Measurements from ENCODE around the gene PPIP5K1.
"Not testable (repeated sequence)": the region's sequence is repeated elsewhere in the genome, so short reads cannot be mapped to it uniquely, and the experiment has no call there.

Gene PPIP5K1

GRCh38 chr15:43589778-43590466 is at the start of gene PPIP5K1:
PPIP5K1 (minus strand) TSS chr15:43590208; CDS start chr15:43584504, 5,704 bp downstream.
- H3K27me3 ChIP-seq (ENCODE audit: insufficient read depth, low read depth); H3K4me3 ChIP-seq (IDR thresholded peaks at IDR 0.05; ENCODE audit: insufficient read depth, low read depth, low read length); H3K27ac ChIP-seq; H2AFZ ChIP-seq (ENCODE audit: low read depth); H3K9ac ChIP-seq; H3K79me2 ChIP-seq (ENCODE audit: insufficient read depth, low read depth); H4K20me1 ChIP-seq (ENCODE audit: insufficient read depth); H3K4me2 ChIP-seq; H3K4me1 ChIP-seq (ENCODE audit: low read depth, poor library complexity, severe bottlenecking); H3K36me3 ChIP-seq (ENCODE audit: insufficient read depth): not testable (repeated sequence)

- H2AFZ ChIP-seq (ENCODE audit: low read depth); H3K27me3 ChIP-seq (ENCODE audit: insufficient read depth, low read depth); H3K4me1 ChIP-seq (ENCODE audit: low read depth, poor library complexity, severe bottlenecking); H3K79me2 ChIP-seq (ENCODE audit: insufficient read depth, low read depth); H3K4me2 ChIP-seq; H3K4me3 ChIP-seq (IDR thresholded peaks at IDR 0.05; ENCODE audit: insufficient read depth, low read depth, low read length); H3K36me3 ChIP-seq (ENCODE audit: insufficient read depth); H3K9ac ChIP-seq; H4K20me1 ChIP-seq (ENCODE audit: insufficient read depth); H3K27ac ChIP-seq: not testable (repeated sequence)
These were observed 48.6 kb upstream of the PPIP5K1 start for GRCh38 chr15:43638464-43639204.

GRCh38 chr15:43626937-43627336 is 36.9 kb upstream of the PPIP5K1 start:
- not testable (repeated sequence) for H3K4me1 ChIP-seq (ENCODE audit: low read depth, poor library complexity, severe bottlenecking); H3K27me3 ChIP-seq (ENCODE audit: insufficient read depth, low read depth); H3K79me2 ChIP-seq (ENCODE audit: insufficient read depth, low read depth); H3K9ac ChIP-seq; H2AFZ ChIP-seq (ENCODE audit: low read depth); H3K27ac ChIP-seq; H4K20me1 ChIP-seq (ENCODE audit: insufficient read depth); H3K4me3 ChIP-seq (IDR thresholded peaks at IDR 0.05; ENCODE audit: insufficient read depth, low read depth, low read length); H3K4me2 ChIP-seq; H3K36me3 ChIP-seq (ENCODE audit: insufficient read depth)

GRCh38 chr15:43625106-43625505 is 35.1 kb upstream of the PPIP5K1 start:
- Histone ChIP-seq H3K36me3 (ENCODE audit: insufficient read depth) (no peaks in the 10 kb centered on the region), H3K79me2 (ENCODE audit: insufficient read depth, low read depth) (no peaks in the 10 kb centered on the region), H3K27ac (no peak overlapping the region), H3K4me2 (no peak overlapping the region), H4K20me1 (ENCODE audit: insufficient read depth) (no peaks in the 10 kb centered on the region), H2AFZ (ENCODE audit: low read depth) (no peak overlapping the region), H3K9ac (no peak overlapping the region), H3K4me1 (ENCODE audit: low read depth, poor library complexity, severe bottlenecking) (no peaks in the 10 kb centered on the region), H3K4me3 (IDR thresholded peaks at IDR 0.05; ENCODE audit: insufficient read depth, low read depth, low read length) (no peak overlapping the region), H3K27me3 (ENCODE audit: insufficient read depth, low read depth) (no peaks in the 10 kb centered on the region)
- no peak for TF ChIP-seq CTCF (conservative IDR thresholded peaks at IDR 0.05; ENCODE audit: low read depth, low read length)

- not testable (repeated sequence) for H2AFZ ChIP-seq (ENCODE audit: low read depth); H3K4me2 ChIP-seq; H3K79me2 ChIP-seq (ENCODE audit: insufficient read depth, low read depth); H3K27ac ChIP-seq; H3K4me1 ChIP-seq (ENCODE audit: low read depth, poor library complexity, severe bottlenecking); H3K9ac ChIP-seq; H3K4me3 ChIP-seq (IDR thresholded peaks at IDR 0.05; ENCODE audit: insufficient read depth, low read depth, low read length); H3K36me3 ChIP-seq (ENCODE audit: insufficient read depth); H4K20me1 ChIP-seq (ENCODE audit: insufficient read depth); H3K27me3 ChIP-seq (ENCODE audit: insufficient read depth, low read depth)
These were observed 32.2 kb upstream of the PPIP5K1 start for GRCh38 chr15:43622068-43622799.

- not testable (repeated sequence) for H3K79me2 ChIP-seq (ENCODE audit: insufficient read depth, low read depth); H3K4me3 ChIP-seq (IDR thresholded peaks at IDR 0.05; ENCODE audit: insufficient read depth, low read depth, low read length); H3K36me3 ChIP-seq (ENCODE audit: insufficient read depth); H4K20me1 ChIP-seq (ENCODE audit: insufficient read depth); H2AFZ ChIP-seq (ENCODE audit: low read depth); H3K9ac ChIP-seq; H3K27ac ChIP-seq; H3K4me1 ChIP-seq (ENCODE audit: low read depth, poor library complexity, severe bottlenecking); H3K4me2 ChIP-seq; H3K27me3 ChIP-seq (ENCODE audit: insufficient read depth, low read depth)
These were observed 28.7 kb upstream of the PPIP5K1 start, which contains the start of gene STRC for GRCh38 chr15:43618700-43619099. STRC (minus strand) TSS chr15:43618800; CDS start chr15:43618722, 78 bp downstream.

- H3K4me3 ChIP-seq (IDR thresholded peaks at IDR 0.05; ENCODE audit: insufficient read depth, low read depth, low read length); H3K79me2 ChIP-seq (ENCODE audit: insufficient read depth, low read depth); H3K36me3 ChIP-seq (ENCODE audit: insufficient read depth); H3K27me3 ChIP-seq (ENCODE audit: insufficient read depth, low read depth); H3K4me2 ChIP-seq; H2AFZ ChIP-seq (ENCODE audit: low read depth); H3K27ac ChIP-seq; H3K4me1 ChIP-seq (ENCODE audit: low read depth, poor library complexity, severe bottlenecking); H4K20me1 ChIP-seq (ENCODE audit: insufficient read depth); H3K9ac ChIP-seq: not testable (repeated sequence)
These were observed 27.7 kb upstream of the PPIP5K1 start for GRCh38 chr15:43617750-43618149.

GRCh38 chr15:43602233-43602632 is 12.2 kb upstream of the PPIP5K1 start:
- H3K27ac ChIP-seq; H3K36me3 ChIP-seq (ENCODE audit: insufficient read depth); H3K79me2 ChIP-seq (ENCODE audit: insufficient read depth, low read depth); H3K4me3 ChIP-seq (IDR thresholded peaks at IDR 0.05; ENCODE audit: insufficient read depth, low read depth, low read length); H3K27me3 ChIP-seq (ENCODE audit: insufficient read depth, low read depth); H4K20me1 ChIP-seq (ENCODE audit: insufficient read depth); H3K4me2 ChIP-seq; H2AFZ ChIP-seq (ENCODE audit: low read depth); H3K4me1 ChIP-seq (ENCODE audit: low read depth, poor library complexity, severe bottlenecking); H3K9ac ChIP-seq: not testable (repeated sequence)

GRCh38 chr15:43600200-43600599 is 10.2 kb upstream of the PPIP5K1 start:
- H3K4me3 ChIP-seq (IDR thresholded peaks at IDR 0.05; ENCODE audit: insufficient read depth, low read depth, low read length); H3K27ac ChIP-seq; H3K4me2 ChIP-seq; H3K4me1 ChIP-seq (ENCODE audit: low read depth, poor library complexity, severe bottlenecking); H3K9ac ChIP-seq; H3K36me3 ChIP-seq (ENCODE audit: insufficient read depth); H3K79me2 ChIP-seq (ENCODE audit: insufficient read depth, low read depth); H2AFZ ChIP-seq (ENCODE audit: low read depth); H3K27me3 ChIP-seq (ENCODE audit: insufficient read depth, low read depth); H4K20me1 ChIP-seq (ENCODE audit: insufficient read depth): not testable (repeated sequence)
